Natural killer cell treated with Interleukin-12 subunit alpha and Interleukin-12 subunit beta and Interleukin-15 and Interleukin-18, amount 100 ng/mL, for 72 hours (primary cell): Measurements from ENCODE around the gene DCAF11. TPM values are rescaled to one million over a fixed set of nuclear protein-coding genes. Genes with fewer than 3 reads are reported as not detected.

Experiments used
- ATAC-seq, 2 donors: fragments of 150-1000 bp; cut with Tn5 transposase in 1 of 2; sonication (Bioruptor Pico), chemical (Tn5 transposase) in 1 of 2; 2 replicates each; pipeline ENCODE4 v1.10.0; 2021
- DNase-seq: peaks from one replicate; pipeline ENCODE4 v3.0.0; 2022; ENCODE audit warnings: low spot score
- H3K27ac Mint-ChIP-seq, 2 donors: 1 replicate in 1 of 2; 2 replicates in 1 of 2; pipeline ENCODE4 v1.8.0; 2022; ENCODE audit warnings: mixed read lengths in 2 of 2, mild to moderate bottlenecking in 1 of 2, moderate library complexity in 1 of 2
- H3K27me3 Mint-ChIP-seq, 2 donors: 1 replicate in 1 of 2; 2 replicates in 1 of 2; pipeline ENCODE4 v1.8.0; 2022; ENCODE audit warnings: mixed read lengths in 2 of 2
- H3K36me3 Mint-ChIP-seq: one replicate; pipeline ENCODE4 v1.8.0; 2022; ENCODE audit warnings: mixed read lengths
- H3K4me1 Mint-ChIP-seq, 2 donors: 1 replicate in 1 of 2; 2 replicates in 1 of 2; pipeline ENCODE4 v1.8.0; 2022; ENCODE audit warnings: low read depth in 2 of 2, mixed read lengths in 2 of 2, mild to moderate bottlenecking in 1 of 2
- H3K4me3 Mint-ChIP-seq: one replicate; pipeline ENCODE4 v1.8.0; 2022; ENCODE audit warnings: mixed read lengths
- H3K9me3 Mint-ChIP-seq: 2 replicates; pipeline ENCODE4 v1.8.0; 2022; ENCODE audit warnings: mixed read lengths
- total RNA-seq, 2 donors: library from RNA; stranded (reverse); gene quantifications; one replicate each; pipeline ENCODE4 v1.2.3, GENCODE V29; 2022

DCAF11 gene
- total RNA-seq, 2 donors from 2014 or later: 87.4 to 96.1 TPM

GRCh38 chr14:24130380-24130716 is 15.8 kb downstream of the DCAF11 start, which contains the start of gene FITM1:
TSS of gene FITM1 (plus strand) at chr14:24130659. CDS start at chr14:24131564, 905 bp downstream.
- H3K27me3 Mint-ChIP-seq: no peaks in the 10 kb centered on the region
- ATAC-seq (no peak), DNase-seq (peak; percentile 22)
- no peak within 1 kb of the TSS for H3K4me3 Mint-ChIP-seq
- H3K27ac Mint-ChIP-seq: no peak within 1 kb of the TSS
- H3K4me1 Mint-ChIP-seq: peaks cover 3 to 4% of the 10 kb centered on the region in 2 donors
- no peaks in the 10 kb centered on the region for H3K9me3 Mint-ChIP-seq
- no peaks in the 10 kb centered on the region for H3K36me3 Mint-ChIP-seq

- no peaks in the 10 kb centered on the region for H3K9me3 Mint-ChIP-seq
- DNase-seq (peak; percentile 57), ATAC-seq (no peak)
- no peak overlapping the region for H3K27ac Mint-ChIP-seq
- H3K27me3 Mint-ChIP-seq: no peaks in the 10 kb centered on the region
- peaks cover 6 to 7% of the 10 kb centered on the region in 2 donors for H3K4me1 Mint-ChIP-seq
- no peak overlapping the region for H3K4me3 Mint-ChIP-seq
- no peaks in the 10 kb centered on the region for H3K36me3 Mint-ChIP-seq
These were observed 16.4 kb downstream of the DCAF11 start for GRCh38 chr14:24130717-24131548.

- peak; percentile 41 for DNase-seq
- no peak for ATAC-seq
- Mint-ChIP-seq H3K27me3 (no peaks in the 10 kb centered on the region), H3K4me1 (peaks cover 7 to 8% of the 10 kb centered on the region in 2 donors), H3K9me3 (no peaks in the 10 kb centered on the region), H3K36me3 (no peaks in the 10 kb centered on the region), H3K4me3 (no peak overlapping the region), H3K27ac (no peak overlapping the region)
These were observed 17.0 kb downstream of the DCAF11 start for GRCh38 chr14:24131549-24131966.

DNA sequence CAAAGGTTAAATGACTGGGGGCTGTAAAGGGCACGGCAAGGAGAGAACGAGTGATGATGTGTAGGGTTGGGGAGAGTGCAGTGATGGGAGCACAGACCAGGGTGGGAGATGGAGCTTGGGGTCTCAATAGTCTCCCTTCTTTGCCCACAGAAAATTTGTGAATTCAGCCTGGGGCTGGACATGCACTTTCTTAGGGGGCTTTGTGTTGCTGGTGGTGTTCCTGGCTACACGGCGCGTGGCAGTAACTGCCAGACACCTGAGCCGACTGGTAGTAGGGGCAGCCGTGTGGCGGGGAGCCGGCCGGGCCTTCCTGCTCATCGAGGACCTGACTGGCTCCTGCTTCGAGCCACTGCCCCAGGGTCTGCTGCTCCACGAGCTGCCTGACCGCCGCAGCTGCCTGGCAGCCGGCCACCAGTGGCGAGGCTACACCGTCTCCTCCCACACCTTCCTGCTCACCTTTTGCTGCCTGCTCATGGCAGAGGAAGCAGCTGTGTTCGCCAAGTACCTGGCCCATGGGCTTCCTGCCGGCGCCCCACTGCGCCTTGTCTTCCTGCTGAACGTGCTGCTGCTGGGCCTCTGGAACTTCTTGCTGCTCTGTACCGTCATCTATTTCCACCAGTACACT is 17.6 kb downstream of the DCAF11 start:
- Mint-ChIP-seq H3K36me3 (peaks cover 3% of the 10 kb centered on the region), H3K9me3 (no peaks in the 10 kb centered on the region)
- ATAC-seq: no peak

DNA sequence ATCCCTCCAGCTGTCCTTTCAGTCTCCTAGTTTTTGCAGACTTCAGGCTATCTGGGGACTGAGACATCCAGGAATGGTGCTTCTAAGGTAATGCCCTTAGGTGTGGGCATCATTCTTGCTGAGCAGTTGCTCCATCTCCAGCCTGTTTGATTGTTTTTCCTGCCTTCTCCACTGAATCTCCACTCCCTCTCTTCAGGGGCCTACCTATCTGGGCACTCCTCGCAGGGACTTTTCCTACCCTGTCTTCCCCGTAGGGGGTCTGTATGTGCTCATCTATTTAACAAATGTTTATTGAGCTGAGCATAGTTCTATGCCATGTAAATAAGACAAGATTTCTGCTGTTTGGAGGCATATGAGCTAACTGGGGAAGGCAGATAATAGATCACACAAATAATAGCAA is 18.4 kb downstream of the DCAF11 start:
- H3K4me1 Mint-ChIP-seq: peaks cover 16% of the 10 kb centered on the region in 2 donors
- peaks cover 4% of the 10 kb centered on the region for H3K36me3 Mint-ChIP-seq
- peak; percentile 16 for DNase-seq
- H3K4me3 Mint-ChIP-seq: no peak overlapping the region
- no peaks in the 10 kb centered on the region for H3K27me3 Mint-ChIP-seq
- no peak overlapping the region for H3K27ac Mint-ChIP-seq
- H3K9me3 Mint-ChIP-seq: no peaks in the 10 kb centered on the region
- ATAC-seq: no peak

More for the DNA sequence above, 17.6 kb downstream of the DCAF11 start:
- Mint-ChIP-seq H3K4me1 (peaks cover 13 to 14% of the 10 kb centered on the region in 2 donors), H3K4me3 (no peak overlapping the region), H3K27me3 (no peaks in the 10 kb centered on the region), H3K27ac (no peak overlapping the region)
- peak; percentile 42 for DNase-seq

DNA sequence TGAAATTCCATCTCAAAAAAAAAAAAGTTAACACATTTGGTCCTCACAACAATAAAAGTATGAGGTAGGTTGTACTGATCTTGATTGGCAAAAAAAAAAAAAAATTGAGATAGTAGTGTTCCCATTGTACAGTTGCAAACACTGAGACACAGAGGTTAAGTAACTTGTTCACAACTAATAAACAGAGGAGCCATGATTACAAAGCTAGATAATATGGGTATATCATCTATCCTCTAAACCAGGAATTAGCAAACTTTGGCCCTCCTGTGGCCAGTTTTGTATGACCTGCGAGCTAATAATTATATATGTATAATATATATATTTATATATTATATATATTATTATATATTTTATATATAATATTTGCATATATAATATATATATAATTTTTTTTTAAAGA is 19.2 kb downstream of the DCAF11 start:
- no peaks in the 10 kb centered on the region for H3K9me3 Mint-ChIP-seq

GRCh38 chr14:24135584-24135833 is 20.9 kb downstream of the DCAF11 start:
- no peaks in the 10 kb centered on the region for H3K9me3 Mint-ChIP-seq
- H3K4me1 Mint-ChIP-seq: peaks cover 31% of the 10 kb centered on the region in 2 donors
- DNase-seq: no peak

More for the DNA sequence above, 19.2 kb downstream of the DCAF11 start:
- H3K4me3 Mint-ChIP-seq: no peak overlapping the region
- no peaks in the 10 kb centered on the region for H3K27me3 Mint-ChIP-seq
- ATAC-seq (no peak), DNase-seq (no peak)
- peaks cover 19 to 21% of the 10 kb centered on the region in 2 donors for H3K4me1 Mint-ChIP-seq
- H3K27ac Mint-ChIP-seq: no peak overlapping the region
- peaks cover 4% of the 10 kb centered on the region for H3K36me3 Mint-ChIP-seq

GRCh38 chr14:24135834-24136683 is 21.5 kb downstream of the DCAF11 start, which contains the start of gene PSME1:
TSS of gene PSME1 (plus strand) at chr14:24136194. CDS start at chr14:24136263, 69 bp downstream.
- H3K4me1 Mint-ChIP-seq: peaks cover 31 to 35% of the 10 kb centered on the region in 2 donors
- peak within 1 kb of the TSS; percentile 89 for H3K4me3 Mint-ChIP-seq
- no peaks in the 10 kb centered on the region for H3K27me3 Mint-ChIP-seq
- H3K27ac Mint-ChIP-seq: peak within 1 kb of the TSS; percentile 83 to 90
- H3K9me3 Mint-ChIP-seq: no peaks in the 10 kb centered on the region
- peak; percentile 98 to 99 for ATAC-seq
- H3K36me3 Mint-ChIP-seq: peaks cover 13% of the 10 kb centered on the region
- peak; percentile 96 for DNase-seq

More at GRCh38 chr14:24135584-24135833, 20.9 kb downstream of the DCAF11 start:
- H3K27me3 Mint-ChIP-seq: no peaks in the 10 kb centered on the region
- peaks cover 13% of the 10 kb centered on the region for H3K36me3 Mint-ChIP-seq
- ATAC-seq: no peak
- H3K27ac Mint-ChIP-seq: peak overlapping the region; percentile 59 to 84
- H3K4me3 Mint-ChIP-seq: peak overlapping the region; percentile 89

- Mint-ChIP-seq H3K9me3 (no peaks in the 10 kb centered on the region), H3K36me3 (peaks cover 13% of the 10 kb centered on the region), H3K4me1 (peaks cover 34 to 39% of the 10 kb centered on the region in 2 donors), H3K27ac (peak overlapping the region; percentile 83 to 90), H3K27me3 (no peaks in the 10 kb centered on the region), H3K4me3 (peak overlapping the region; percentile 89)
- ATAC-seq: no peak
- DNase-seq: no peak
These were observed 22.3 kb downstream of the DCAF11 start for GRCh38 chr14:24136684-24137528.

GRCh38 chr14:24137529-24138395 is 23.2 kb downstream of the DCAF11 start:
- Mint-ChIP-seq H3K36me3 (peaks cover 14% of the 10 kb centered on the region), H3K4me3 (peak overlapping the region; percentile 89), H3K27me3 (no peaks in the 10 kb centered on the region), H3K27ac (peak overlapping the region; percentile 83 to 90), H3K9me3 (no peaks in the 10 kb centered on the region), H3K4me1 (peaks cover 39 to 44% of the 10 kb centered on the region in 2 donors)
- ATAC-seq (no peak), DNase-seq (no peak)

- peak overlapping the region; percentile 85 for H3K4me3 Mint-ChIP-seq
- H3K9me3 Mint-ChIP-seq: no peaks in the 10 kb centered on the region
- no peaks in the 10 kb centered on the region for H3K27me3 Mint-ChIP-seq
- DNase-seq (no peak), ATAC-seq (no peak)
- peaks cover 46 to 52% of the 10 kb centered on the region in 2 donors for H3K4me1 Mint-ChIP-seq
- peak overlapping the region; percentile 86 to 97 for H3K27ac Mint-ChIP-seq
- peaks cover 19% of the 10 kb centered on the region for H3K36me3 Mint-ChIP-seq
These were observed 24.1 kb downstream of the DCAF11 start for GRCh38 chr14:24138396-24139271.
